Nephron (organoid): Measurements from ENCODE around the gene TAOK1.

Experiments
- H3K27ac Mint-ChIP-seq, 3 experiments: 2 replicates each; pipeline ENCODE4 v1.8.0; 2020; ENCODE audit warnings: mixed read lengths in 3 of 3, mild to moderate bottlenecking in 2 of 3, moderate library complexity in 1 of 3
- H3K27me3 Mint-ChIP-seq: 2 replicates; pipeline ENCODE4 v1.8.0; 2021; ENCODE audit warnings: low read depth, mild to moderate bottlenecking, moderate library complexity, mixed read lengths
- H3K36me3 Mint-ChIP-seq: 2 replicates; pipeline ENCODE4 v1.8.0; 2020; ENCODE audit warnings: low read depth, mixed read lengths
- H3K4me1 Mint-ChIP-seq: 2 replicates; pipeline ENCODE4 v1.8.0; 2020; ENCODE audit warnings: mixed read lengths
- H3K4me3 Mint-ChIP-seq, 3 experiments: 2 replicates each; pipeline ENCODE4 v1.8.0; 2020; ENCODE audit warnings: mild to moderate bottlenecking in 3 of 3, mixed read lengths in 3 of 3, moderate library complexity in 2 of 3
- H3K9me3 Mint-ChIP-seq: 2 replicates; pipeline ENCODE4 v1.8.0; 2020; ENCODE audit warnings: mixed read lengths
- TF ChIP-seq, protein P1 (sequence below), 3 experiments: fragments of 200-600 bp; sonication (generic); IDR thresholded peaks; one replicate each; pipeline ENCODE4 v1.5.0; 2021; ENCODE audit warnings: antibody characterized with exemption in 3 of 3; ENCODE audit not compliant: unreplicated experiment in 3 of 3

The TAOK1 gene

GRCh38 chr17:29559640-29560039 lies 169.5 kb downstream of the TAOK1 start:
- H3K36me3 Mint-ChIP-seq: no peaks in the 10 kb centered on the region
- H3K9me3 Mint-ChIP-seq: no peaks in the 10 kb centered on the region
- no peak overlapping the region for H3K27ac Mint-ChIP-seq
- H3K4me1 Mint-ChIP-seq: peaks cover 18% of the 10 kb centered on the region
- no peak overlapping the region for H3K4me3 Mint-ChIP-seq
- H3K27me3 Mint-ChIP-seq: peaks cover 41% of the 10 kb centered on the region
- TF ChIP-seq, protein P1, sequence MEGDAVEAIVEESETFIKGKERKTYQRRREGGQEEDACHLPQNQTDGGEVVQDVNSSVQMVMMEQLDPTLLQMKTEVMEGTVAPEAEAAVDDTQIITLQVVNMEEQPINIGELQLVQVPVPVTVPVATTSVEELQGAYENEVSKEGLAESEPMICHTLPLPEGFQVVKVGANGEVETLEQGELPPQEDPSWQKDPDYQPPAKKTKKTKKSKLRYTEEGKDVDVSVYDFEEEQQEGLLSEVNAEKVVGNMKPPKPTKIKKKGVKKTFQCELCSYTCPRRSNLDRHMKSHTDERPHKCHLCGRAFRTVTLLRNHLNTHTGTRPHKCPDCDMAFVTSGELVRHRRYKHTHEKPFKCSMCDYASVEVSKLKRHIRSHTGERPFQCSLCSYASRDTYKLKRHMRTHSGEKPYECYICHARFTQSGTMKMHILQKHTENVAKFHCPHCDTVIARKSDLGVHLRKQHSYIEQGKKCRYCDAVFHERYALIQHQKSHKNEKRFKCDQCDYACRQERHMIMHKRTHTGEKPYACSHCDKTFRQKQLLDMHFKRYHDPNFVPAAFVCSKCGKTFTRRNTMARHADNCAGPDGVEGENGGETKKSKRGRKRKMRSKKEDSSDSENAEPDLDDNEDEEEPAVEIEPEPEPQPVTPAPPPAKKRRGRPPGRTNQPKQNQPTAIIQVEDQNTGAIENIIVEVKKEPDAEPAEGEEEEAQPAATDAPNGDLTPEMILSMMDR (IDR thresholded peaks at IDR 0.05; ENCODE audit: unreplicated experiment in 3 of 3): no peak

DNA sequence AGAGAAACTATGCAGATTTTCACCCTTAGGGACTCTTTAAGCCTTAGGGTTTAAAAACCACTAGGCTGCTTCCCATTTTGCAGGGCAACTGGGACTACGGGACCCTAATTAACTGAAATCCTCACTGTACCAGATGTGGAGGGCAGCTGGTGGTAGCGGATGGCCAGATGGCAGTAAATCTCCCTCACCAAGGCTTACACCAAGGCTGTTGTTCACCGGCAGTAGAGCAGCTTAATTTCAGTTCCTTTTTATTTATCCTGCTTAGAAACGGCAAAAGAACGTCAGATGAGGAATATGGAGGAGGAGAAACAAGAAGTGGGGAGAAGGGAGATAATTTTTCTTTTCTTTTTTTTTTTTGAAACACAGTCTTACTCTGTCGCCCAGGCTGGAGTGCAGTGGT lies 170.2 kb downstream of the TAOK1 start:
- TF ChIP-seq, protein P1 (IDR thresholded peaks at IDR 0.05; ENCODE audit: unreplicated experiment in 3 of 3): no peak
- Mint-ChIP-seq H3K27ac (no peak overlapping the region), H3K9me3 (no peaks in the 10 kb centered on the region), H3K36me3 (no peaks in the 10 kb centered on the region), H3K27me3 (peaks cover 48% of the 10 kb centered on the region), H3K4me1 (peaks cover 18% of the 10 kb centered on the region), H3K4me3 (no peak overlapping the region)

GRCh38 chr17:29561554-29562517 lies 171.7 kb downstream of the TAOK1 start:
- no peak overlapping the region for H3K27ac Mint-ChIP-seq
- peaks cover 18% of the 10 kb centered on the region for H3K4me1 Mint-ChIP-seq
- no peaks in the 10 kb centered on the region for H3K36me3 Mint-ChIP-seq
- no peaks in the 10 kb centered on the region for H3K9me3 Mint-ChIP-seq
- H3K27me3 Mint-ChIP-seq: peaks cover 57% of the 10 kb centered on the region
- no peak overlapping the region for H3K4me3 Mint-ChIP-seq
- TF ChIP-seq, protein P1 (IDR thresholded peaks at IDR 0.05; ENCODE audit: unreplicated experiment in 3 of 3): no peak

GRCh38 chr17:29562615-29563014 lies 172.5 kb downstream of the TAOK1 start:
- no peaks in the 10 kb centered on the region for H3K9me3 Mint-ChIP-seq
- peaks cover 55% of the 10 kb centered on the region for H3K27me3 Mint-ChIP-seq
- peaks cover 18% of the 10 kb centered on the region for H3K4me1 Mint-ChIP-seq
- H3K4me3 Mint-ChIP-seq: peak overlapping the region in 1 of 3 experiments; percentile 60
- no peaks in the 10 kb centered on the region for H3K36me3 Mint-ChIP-seq
- TF ChIP-seq, protein P1 (IDR thresholded peaks at IDR 0.05; ENCODE audit: unreplicated experiment in 3 of 3): no peak
- no peak overlapping the region for H3K27ac Mint-ChIP-seq

GRCh38 chr17:29563816-29564215 lies 173.7 kb downstream of the TAOK1 start:
- H3K9me3 Mint-ChIP-seq: no peaks in the 10 kb centered on the region
- H3K4me1 Mint-ChIP-seq: peaks cover 23% of the 10 kb centered on the region
- H3K4me3 Mint-ChIP-seq: peak overlapping the region in 2 of 3 experiments; percentile 10 to 45
- no peak overlapping the region for H3K27ac Mint-ChIP-seq
- no peaks in the 10 kb centered on the region for H3K36me3 Mint-ChIP-seq
- peaks cover 62% of the 10 kb centered on the region for H3K27me3 Mint-ChIP-seq
- TF ChIP-seq, protein P1 (IDR thresholded peaks at IDR 0.05; ENCODE audit: unreplicated experiment in 3 of 3): no peak
